22Rv1 (cell line): ENCODE results near the gene SLC17A3.

Source experiments
- CTCF ChIP-seq: fragments of 450-650 bp; IDR thresholded peaks from 2 replicates; pipeline ENCODE4 v1.5.1; 2017; ENCODE audit warnings: mild to moderate bottlenecking
- ZFX ChIP-seq: fragments of 450-650 bp; IDR thresholded peaks from 2 replicates; pipeline ENCODE4 v1.6.1; 2017; ENCODE audit warnings: antibody characterized with exemption, borderline replicate concordance

GRCh38 chr6:25913741-25914140, 39.7 kb upstream of the SLC17A3 start:
- TF ChIP-seq CTCF (no peak), ZFX (no peak)
